GM19043 (cell line): ENCODE data around the gene DICER1.
A peak's percentile ranks its signal among the peaks of the same experiment; 100 is the strongest.
"Not testable (repeated sequence)": the region's sequence is repeated elsewhere in the genome, so short reads cannot be mapped to it uniquely, and the experiment has no call there.

Experiments
- ATAC-seq: cut with Tn5 transposase; IDR thresholded peaks from one replicate; pipeline ENCODE4 v1.9.1; 2021; ENCODE audit warnings: low read depth; ENCODE audit not compliant: unreplicated experiment

The DICER1 gene

GRCh38 chr14:95185033-95185766 lies 27.9 kb upstream of the DICER1 start:
- ATAC-seq, result no peak

DNA sequence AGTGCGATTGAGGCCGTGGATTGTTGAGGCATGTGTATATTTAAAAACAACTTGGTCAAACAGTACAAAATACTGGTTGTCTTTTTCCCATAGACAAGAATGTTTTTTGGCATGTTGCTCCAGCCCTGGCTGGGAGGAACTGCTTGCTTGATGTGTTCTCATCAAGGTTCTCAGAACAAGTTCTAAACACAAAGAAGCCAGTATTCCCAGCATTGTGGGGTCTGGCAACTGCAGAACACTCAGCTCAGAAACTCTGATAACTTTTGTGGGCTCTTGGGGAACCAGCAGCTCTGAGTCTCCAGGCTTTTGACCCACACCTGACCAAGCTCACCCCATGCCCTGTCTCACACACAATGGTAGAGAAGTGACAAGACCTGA lies 27.1 kb upstream of the DICER1 start:
- ATAC-seq, result no peak

DNA sequence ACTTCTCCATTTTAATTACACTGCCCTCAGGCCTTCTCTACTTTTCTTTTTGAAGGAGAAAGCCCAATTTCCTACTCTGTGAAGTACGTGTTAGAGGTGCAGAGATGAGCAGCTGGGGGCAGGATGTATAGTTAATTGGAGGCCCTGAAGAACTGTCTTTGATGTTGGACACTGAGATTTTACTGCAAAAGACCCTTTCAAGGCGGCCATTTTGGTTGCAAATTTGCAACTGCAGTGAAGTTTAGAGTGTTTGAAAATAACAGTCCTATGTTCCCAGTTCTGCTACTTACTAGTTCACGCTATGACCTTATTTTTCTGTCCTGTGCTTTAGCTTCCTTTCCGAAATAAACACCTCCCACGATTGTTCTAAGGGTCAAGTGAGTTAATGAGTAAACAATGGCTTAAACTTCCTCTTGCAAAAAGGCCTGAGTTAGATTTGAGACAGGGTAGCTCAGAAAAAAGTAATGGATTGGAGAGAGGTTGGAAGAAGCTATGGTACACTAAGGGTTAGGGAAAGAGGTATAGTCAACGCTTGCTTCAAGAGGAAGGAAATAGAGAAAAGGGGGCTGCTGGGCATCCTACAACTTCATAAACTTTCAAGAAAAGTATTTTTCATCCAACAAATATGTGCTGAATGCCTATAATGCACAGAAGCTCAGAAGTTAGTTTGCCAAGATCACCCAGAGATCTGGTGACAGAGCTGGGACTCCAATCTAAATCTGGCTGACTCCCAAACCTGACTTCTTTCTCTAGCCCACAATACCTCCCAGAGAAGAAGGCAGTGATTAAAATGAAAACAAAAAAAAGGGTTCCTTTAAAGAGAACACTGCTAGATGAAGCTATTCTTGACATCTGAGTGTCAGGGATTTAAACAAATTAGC lies 26.4 kb upstream of the DICER1 start:
- no peak for ATAC-seq

DNA sequence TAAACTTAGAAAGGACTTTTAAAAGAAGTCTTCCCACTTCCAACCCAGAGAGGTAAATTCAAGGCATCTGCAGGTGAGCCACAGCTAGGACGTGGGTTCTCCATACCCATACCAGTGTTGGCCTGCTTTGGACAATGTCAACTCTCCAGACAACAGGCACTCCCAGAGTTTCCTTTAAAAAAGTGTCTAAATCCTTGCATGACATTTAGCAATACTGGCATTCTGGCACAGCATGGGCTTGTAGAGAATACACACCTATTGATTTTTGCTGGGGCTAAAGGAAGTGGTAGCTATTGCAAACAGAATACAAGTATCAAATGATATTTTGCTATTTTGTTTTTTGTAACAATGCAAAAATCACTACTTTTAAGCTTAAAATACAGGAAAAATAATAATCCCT lies 25.8 kb upstream of the DICER1 start:
- ATAC-seq, result no peak

DNA sequence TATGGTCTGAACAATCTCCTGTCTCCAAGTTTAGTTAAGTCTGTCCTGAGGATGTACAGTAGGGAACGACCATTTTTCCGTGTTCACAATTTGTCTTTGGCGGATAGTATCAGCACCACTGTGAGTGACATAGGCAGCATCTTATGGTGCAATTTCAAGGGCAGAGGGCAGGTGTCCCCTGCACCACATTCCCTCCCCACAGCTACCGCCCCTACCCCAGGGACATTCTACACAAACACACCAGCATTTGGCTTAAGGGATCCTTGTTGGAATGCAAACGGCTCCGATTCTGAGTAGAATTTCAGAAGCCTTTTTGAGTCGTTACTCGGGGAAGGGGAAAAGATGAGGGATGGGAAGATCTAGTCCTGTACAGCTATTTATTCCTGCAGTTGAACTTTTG lies 25.1 kb upstream of the DICER1 start:
- ATAC-seq, result no peak

DNA sequence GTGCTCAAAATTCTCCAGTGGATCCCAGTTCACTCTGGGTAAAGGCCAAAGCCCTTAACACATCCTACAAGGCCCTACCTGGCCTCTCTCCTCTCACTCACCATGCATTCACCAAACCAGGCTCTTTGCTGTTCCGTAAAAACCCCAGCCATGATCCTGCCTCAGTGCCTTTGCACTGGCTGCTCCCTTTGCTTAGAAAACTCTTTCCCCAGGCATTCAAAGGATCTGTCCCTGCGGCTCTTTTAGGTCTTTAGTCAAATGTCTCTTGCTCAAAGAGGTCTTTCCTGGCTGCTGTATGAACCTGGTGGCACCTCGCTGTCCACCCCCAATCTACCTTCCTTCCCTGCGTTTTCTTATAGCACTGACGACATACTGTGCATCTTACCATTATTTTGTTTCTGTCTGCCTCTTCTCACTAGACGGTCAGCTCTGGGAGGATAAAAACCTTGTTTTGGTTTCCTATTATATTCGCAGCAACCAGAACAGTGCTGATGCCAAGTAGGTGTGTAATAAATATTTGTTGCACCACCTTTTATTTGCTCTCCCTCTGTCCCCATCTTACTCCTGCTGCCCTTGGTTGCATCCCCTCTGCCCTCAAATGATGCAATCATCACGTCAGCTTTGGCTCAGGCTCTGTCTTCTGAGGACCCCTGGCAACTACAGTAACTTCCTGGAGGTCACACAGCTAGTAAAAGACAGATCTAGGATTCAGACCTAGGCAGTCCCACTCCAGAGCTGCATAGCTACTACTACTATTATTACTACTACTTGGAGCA lies 23.8 kb upstream of the DICER1 start:
- no peak for ATAC-seq

GRCh38 chr14:95175670-95176069 lies 18.3 kb upstream of the DICER1 start:
- ATAC-seq, result not testable (repeated sequence)

DNA sequence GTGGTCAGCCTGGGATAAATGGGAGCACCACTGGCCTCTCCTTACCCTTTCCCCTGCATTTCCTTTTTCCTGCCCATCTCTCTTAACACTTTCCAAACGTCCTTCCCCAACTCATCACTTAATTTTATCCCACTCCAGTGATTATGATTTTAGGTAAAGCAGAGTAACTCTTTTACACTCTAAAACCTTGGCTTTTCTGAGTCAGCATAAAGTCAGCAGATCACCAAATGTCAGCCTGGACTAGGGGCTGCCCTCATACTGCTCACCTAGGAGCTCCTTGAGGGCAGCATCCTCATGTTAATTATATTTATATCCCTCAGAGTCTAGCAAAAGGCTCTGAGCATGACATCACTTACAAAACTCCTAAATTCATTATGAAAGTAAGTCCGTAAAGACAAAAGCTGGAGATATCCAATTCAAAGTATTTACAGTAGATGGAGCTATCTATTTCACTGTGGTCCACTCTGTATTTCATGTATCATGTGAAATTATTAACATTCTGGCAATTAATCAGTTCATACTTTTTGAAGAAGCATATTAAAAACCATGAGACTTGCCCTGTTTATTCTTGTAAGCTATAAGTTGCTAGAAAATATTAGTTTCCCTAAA lies 17.0 kb upstream of the DICER1 start:
- no peak for ATAC-seq

DNA sequence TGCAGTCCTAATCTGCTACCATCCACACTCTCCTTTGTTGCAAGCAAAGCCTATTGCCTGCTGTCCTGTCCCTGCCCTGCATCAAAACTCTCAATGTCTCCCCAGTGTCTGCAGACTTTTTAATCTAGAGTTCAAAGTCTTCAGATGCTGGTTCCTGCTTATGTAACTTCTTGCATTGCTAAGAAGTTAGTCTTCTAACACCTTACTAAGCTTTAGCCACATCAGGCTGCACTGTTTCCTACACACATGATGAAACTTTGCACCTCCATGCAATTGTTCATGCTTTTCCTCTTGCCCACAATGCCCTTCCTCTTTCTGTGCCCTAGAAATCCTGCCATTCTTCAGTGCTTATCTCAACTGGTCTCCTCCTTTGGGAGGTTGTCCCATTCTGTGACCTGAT lies 16.2 kb upstream of the DICER1 start:
- no peak for ATAC-seq

DNA sequence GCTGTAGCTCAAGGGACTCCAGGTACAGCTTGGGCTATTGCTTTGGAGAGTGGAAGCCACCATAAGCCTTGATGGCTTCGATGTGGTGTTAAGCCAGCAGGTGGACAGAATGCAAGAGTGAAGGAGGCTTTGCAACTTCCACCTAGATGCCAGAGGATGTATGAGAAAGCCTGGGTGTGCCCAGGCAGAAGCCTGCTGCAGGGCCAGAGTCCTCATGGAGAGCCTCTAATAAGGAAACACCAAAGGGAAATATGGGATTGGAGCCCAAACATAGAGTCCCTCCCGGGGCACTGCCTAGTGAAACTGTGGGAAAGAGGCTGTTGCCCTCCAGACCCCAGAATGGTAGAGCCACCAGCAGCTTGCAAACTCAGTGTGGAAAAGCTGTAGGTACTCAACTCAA lies 9.8 kb upstream of the DICER1 start:
- no peak for ATAC-seq

- no peak for ATAC-seq
Measured at GRCh38 chr14:95165517-95165916, 8.2 kb upstream of the DICER1 start.

- ATAC-seq, result no peak
Measured at GRCh38 chr14:95164506-95164905, 7.2 kb upstream of the DICER1 start.

DNA sequence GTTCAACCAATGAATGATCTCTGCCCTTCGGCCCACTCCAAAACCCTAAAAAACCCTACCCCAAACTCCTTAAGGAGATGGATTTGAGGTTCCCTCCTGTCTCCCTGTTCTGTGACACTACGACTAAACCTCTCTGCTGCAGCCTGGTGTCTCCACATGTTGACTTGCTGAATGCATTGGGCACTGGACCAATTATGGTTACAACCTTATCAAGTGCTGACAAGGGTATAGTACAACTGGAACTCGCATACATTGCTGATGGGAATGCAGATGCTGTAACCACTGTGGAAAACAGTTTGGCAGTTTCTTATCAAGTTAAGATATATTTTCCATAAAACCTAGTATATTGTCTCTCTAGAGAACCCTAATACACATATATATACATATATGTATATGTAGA lies 6.3 kb upstream of the DICER1 start:
- no peak for ATAC-seq

GRCh38 chr14:95163132-95163531 lies 5.8 kb upstream of the DICER1 start:
- ATAC-seq, result no peak

DNA sequence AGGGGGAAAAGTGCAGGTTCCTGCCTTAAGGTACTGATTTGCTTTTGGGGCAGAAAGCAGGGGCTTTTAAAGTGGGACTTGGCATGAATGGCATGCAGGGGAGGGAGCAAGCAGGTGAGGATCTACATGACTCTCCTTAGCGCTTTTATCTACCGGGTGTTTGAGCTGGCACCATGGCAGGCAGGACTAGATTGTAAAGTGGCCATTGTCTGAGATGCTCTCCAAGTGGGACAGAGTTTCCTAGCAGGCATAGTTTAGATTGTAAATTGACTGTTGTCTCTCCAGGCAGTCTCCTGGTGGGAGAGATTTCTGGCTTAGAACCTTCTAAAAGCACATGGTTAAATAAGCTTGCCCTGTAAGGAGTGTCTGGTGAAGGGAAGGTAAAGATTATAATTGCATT lies 5.3 kb upstream of the DICER1 start:
- ATAC-seq, result no peak

DNA sequence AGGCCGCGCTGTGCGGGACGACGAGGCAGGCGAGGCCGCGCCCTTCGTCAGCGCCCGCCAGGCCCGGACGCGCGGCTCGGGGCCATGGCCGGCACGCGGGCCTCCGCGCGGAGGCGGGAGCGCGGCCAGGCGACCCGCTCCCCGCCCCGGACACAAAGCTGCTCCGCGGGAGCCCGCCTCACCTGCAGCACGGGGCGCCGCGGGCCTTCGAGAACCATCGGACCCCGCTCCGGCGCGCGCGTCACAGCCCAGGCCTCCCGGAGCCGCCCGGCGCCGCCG lies 342 bp downstream of the DICER1 start:
- peak; percentile 23 for ATAC-seq

GRCh38 chr14:95156161-95157047 lies 925 bp downstream of the DICER1 start:
- ATAC-seq, result peak; percentile 31

- ATAC-seq, result no peak
Measured at GRCh38 chr14:95155045-95155444, 2.3 kb downstream of the DICER1 start.

- ATAC-seq, result no peak
Measured at GRCh38 chr14:95153866-95154265, 3.5 kb downstream of the DICER1 start.

- ATAC-seq, result no peak
Measured at GRCh38 chr14:95151561-95151960, 5.8 kb downstream of the DICER1 start.
